IPS-15b (cell line): ENCODE data around the gene RALB.
"Not testable (repeated sequence)": the region's sequence is repeated elsewhere in the genome, so short reads cannot be mapped to it uniquely, and the experiment has no call there.

Experiments used
- H3K27me3 ChIP-seq: one replicate; pipeline ENCODE4 v1.6.1; 2013; ENCODE audit warnings: low read length; ENCODE audit not compliant: control insufficient read depth, insufficient read depth
- H3K36me3 ChIP-seq: one replicate; pipeline ENCODE4 v1.6.1; 2013; ENCODE audit warnings: low read length; ENCODE audit not compliant: control insufficient read depth, insufficient read depth
- H3K4me1 ChIP-seq: one replicate; pipeline ENCODE4 v1.6.1; 2013; ENCODE audit warnings: mild to moderate bottlenecking, low read length; ENCODE audit not compliant: control insufficient read depth, insufficient read depth
- H3K4me3 ChIP-seq: one replicate; pipeline ENCODE4 v1.5.1; 2013; ENCODE audit warnings: low read depth, low read length
- H3K9ac ChIP-seq: one replicate; pipeline ENCODE4 v1.6.1; 2013; ENCODE audit warnings: low read depth, mild to moderate bottlenecking, low read length
- H3K9me3 ChIP-seq: one replicate; pipeline ENCODE4 v1.6.1; 2013; ENCODE audit warnings: mild to moderate bottlenecking, low read length; ENCODE audit not compliant: control insufficient read depth, insufficient read depth

RALB gene

GRCh38 chr2:120317180-120317533 lies 64.5 kb downstream of the RALB start:
- Histone ChIP-seq H3K27me3 (peaks cover 34% of the 10 kb centered on the region), H3K4me1 (peaks cover 3% of the 10 kb centered on the region), H3K9me3 (no peaks in the 10 kb centered on the region), H3K9ac (no peak overlapping the region), H3K36me3 (no peaks in the 10 kb centered on the region), H3K4me3 (no peak overlapping the region)

DNA sequence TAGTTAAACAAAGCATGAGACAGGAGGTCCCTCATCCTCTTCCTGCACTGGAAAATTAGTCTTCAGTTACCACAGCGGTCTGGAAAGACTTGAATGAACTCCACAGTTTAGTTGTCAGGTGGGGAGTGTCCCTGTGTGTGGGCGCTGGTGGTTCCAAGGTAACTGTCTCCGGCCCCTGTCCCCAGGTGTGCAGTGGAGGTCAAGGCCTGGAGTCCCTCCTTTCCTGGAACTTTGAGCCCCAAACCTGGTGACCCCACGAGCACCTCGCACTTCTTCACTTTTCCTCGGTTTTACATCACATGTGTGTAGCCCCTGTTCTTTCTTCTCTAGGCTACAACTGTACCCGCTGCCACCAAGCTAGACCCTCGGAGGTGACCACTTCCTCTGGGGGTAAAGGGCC lies 65.3 kb downstream of the RALB start:
- Histone ChIP-seq H3K27me3 (peaks cover 27% of the 10 kb centered on the region), H3K4me1 (peaks cover 3% of the 10 kb centered on the region)

DNA sequence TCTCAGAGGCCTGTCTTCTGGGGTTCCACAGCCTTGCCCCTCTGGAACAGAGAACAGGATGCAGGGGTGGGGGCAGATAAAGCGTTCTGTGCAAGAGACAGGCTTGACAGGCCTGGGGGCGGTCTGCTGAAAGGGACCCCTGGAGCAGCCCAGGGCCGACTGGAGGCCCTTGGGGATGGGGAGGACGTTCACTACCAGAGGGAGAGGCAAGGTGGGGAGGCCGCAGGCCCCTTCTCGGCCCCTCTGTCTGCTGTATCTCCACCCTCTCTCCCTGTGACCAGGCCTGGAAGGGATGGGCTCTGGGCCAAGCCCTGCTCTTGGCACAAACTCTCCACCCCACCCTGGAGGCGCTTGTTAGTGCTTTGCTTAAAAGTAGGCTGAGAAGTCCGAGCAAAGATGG lies 66.0 kb downstream of the RALB start:
- H3K27me3 ChIP-seq: peaks cover 23% of the 10 kb centered on the region
- no peaks in the 10 kb centered on the region for H3K9me3 ChIP-seq
- H3K9ac ChIP-seq: no peak overlapping the region
- no peak overlapping the region for H3K4me3 ChIP-seq
- no peaks in the 10 kb centered on the region for H3K36me3 ChIP-seq
- H3K4me1 ChIP-seq: no peaks in the 10 kb centered on the region

More for the DNA sequence above, 65.3 kb downstream of the RALB start:
- Histone ChIP-seq H3K9ac (no peak overlapping the region), H3K36me3 (no peaks in the 10 kb centered on the region), H3K9me3 (no peaks in the 10 kb centered on the region), H3K4me3 (no peak overlapping the region)

GRCh38 chr2:120319123-120319522 lies 66.5 kb downstream of the RALB start:
- no peak overlapping the region for H3K9ac ChIP-seq
- H3K36me3 ChIP-seq: no peaks in the 10 kb centered on the region
- H3K27me3 ChIP-seq: peaks cover 18% of the 10 kb centered on the region
- no peaks in the 10 kb centered on the region for H3K9me3 ChIP-seq
- H3K4me3 ChIP-seq: no peak overlapping the region
- no peaks in the 10 kb centered on the region for H3K4me1 ChIP-seq

DNA sequence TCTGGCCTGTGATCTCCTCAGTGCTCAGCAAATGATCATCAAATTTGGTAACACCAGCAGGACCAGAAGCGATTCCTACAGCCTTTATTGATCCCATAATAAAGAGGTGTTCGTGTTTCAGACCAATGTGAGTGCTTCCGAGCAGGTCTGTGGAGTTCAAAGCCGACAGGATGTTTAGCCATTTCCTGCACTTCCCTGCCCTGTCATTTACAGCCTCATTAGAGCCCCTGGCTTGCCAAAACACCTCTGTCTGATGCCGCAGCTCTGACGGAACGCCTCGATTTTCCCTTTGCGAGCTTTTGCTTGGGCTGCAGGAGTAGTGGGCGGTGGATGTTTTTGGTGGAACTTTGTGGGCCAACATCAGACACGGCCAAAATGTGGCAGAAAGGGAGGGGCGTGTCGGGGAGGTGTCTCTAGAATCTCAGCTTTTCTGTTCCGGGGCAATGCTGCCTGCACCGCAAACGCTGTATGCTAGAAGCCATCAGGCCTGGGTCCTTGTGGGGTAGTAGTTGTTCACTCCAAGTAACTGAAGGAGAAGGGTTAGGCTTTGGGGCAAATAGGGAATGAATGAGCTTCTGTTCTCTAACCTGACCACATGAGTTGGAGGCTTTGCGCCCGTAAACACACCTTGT lies 67.2 kb downstream of the RALB start:
- no peaks in the 10 kb centered on the region for H3K9me3 ChIP-seq

GRCh38 chr2:120320318-120320851 lies 67.7 kb downstream of the RALB start:
- Histone ChIP-seq H3K9ac (no peak overlapping the region), H3K27me3 (peaks cover 6% of the 10 kb centered on the region), H3K4me1 (no peaks in the 10 kb centered on the region), H3K4me3 (no peak overlapping the region), H3K9me3 (no peaks in the 10 kb centered on the region), H3K36me3 (no peaks in the 10 kb centered on the region)

More for the DNA sequence above, 67.2 kb downstream of the RALB start:
- H3K4me1 ChIP-seq: no peaks in the 10 kb centered on the region
- H3K27me3 ChIP-seq: peaks cover 12% of the 10 kb centered on the region
- no peak overlapping the region for H3K4me3 ChIP-seq
- H3K36me3 ChIP-seq: no peaks in the 10 kb centered on the region
- H3K9ac ChIP-seq: no peak overlapping the region

- not testable (repeated sequence) for H3K4me1 ChIP-seq, H3K4me3 ChIP-seq, H3K9ac ChIP-seq, H3K36me3 ChIP-seq, H3K27me3 ChIP-seq, H3K9me3 ChIP-seq
These were observed 68.4 kb downstream of the RALB start for GRCh38 chr2:120320887-120321556.

GRCh38 chr2:120321721-120322284 lies 69.2 kb downstream of the RALB start:
- Histone ChIP-seq H3K4me1 (no peaks in the 10 kb centered on the region), H3K4me3 (no peak overlapping the region), H3K36me3 (no peaks in the 10 kb centered on the region), H3K27me3 (no peaks in the 10 kb centered on the region), H3K9me3 (no peaks in the 10 kb centered on the region), H3K9ac (no peak overlapping the region)

- no peaks in the 10 kb centered on the region for H3K27me3 ChIP-seq
- H3K9ac ChIP-seq: no peak overlapping the region
- H3K4me1 ChIP-seq: no peaks in the 10 kb centered on the region
- no peaks in the 10 kb centered on the region for H3K36me3 ChIP-seq
- no peaks in the 10 kb centered on the region for H3K9me3 ChIP-seq
- no peak overlapping the region for H3K4me3 ChIP-seq
These were observed 69.7 kb downstream of the RALB start for GRCh38 chr2:120322329-120322728.

- Histone ChIP-seq H3K4me3 (no peak overlapping the region), H3K36me3 (no peaks in the 10 kb centered on the region), H3K9ac (no peak overlapping the region), H3K9me3 (no peaks in the 10 kb centered on the region), H3K4me1 (no peaks in the 10 kb centered on the region), H3K27me3 (no peaks in the 10 kb centered on the region)
These were observed 70.6 kb downstream of the RALB start for GRCh38 chr2:120323214-120323613.

DNA sequence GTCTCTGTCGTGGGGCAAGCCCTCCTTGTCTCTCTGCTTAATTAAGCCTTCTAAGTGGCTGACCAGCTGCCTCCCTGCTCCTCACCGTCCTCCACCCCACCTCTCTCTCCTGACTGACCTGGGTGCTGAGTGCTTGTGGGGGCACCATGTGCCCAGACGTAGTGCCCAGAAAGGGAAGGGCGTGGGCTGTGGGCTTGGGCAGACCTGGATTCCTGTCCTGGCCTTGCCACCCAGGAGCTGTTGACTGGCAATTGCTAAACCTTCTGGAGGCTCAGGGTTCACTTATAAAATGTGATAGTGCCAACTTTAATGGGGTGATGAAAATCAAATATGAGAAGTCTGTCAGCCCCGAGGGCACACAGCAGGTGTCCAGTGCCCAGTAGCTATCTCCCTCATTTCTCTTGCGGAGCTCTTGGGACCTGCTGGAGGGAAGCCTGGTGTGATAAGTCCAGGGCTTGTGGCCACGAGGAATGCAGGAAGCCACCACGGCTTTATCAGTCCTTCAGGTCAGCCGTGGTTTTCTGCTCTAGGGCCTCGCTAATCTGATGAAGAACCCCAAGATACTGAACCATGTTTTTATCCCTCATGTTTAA lies 71.3 kb downstream of the RALB start:
- Histone ChIP-seq H3K9ac (no peak overlapping the region), H3K4me1 (no peaks in the 10 kb centered on the region), H3K27me3 (no peaks in the 10 kb centered on the region)

GRCh38 chr2:120324933-120325332 lies 72.3 kb downstream of the RALB start:
- H3K9ac ChIP-seq: no peak overlapping the region
- no peak overlapping the region for H3K4me3 ChIP-seq
- H3K9me3 ChIP-seq: no peaks in the 10 kb centered on the region
- H3K27me3 ChIP-seq: no peaks in the 10 kb centered on the region
- no peaks in the 10 kb centered on the region for H3K36me3 ChIP-seq
- no peaks in the 10 kb centered on the region for H3K4me1 ChIP-seq

More for the DNA sequence above, 71.3 kb downstream of the RALB start:
- Histone ChIP-seq H3K9me3 (no peaks in the 10 kb centered on the region), H3K36me3 (no peaks in the 10 kb centered on the region), H3K4me3 (no peak overlapping the region)
